Measurements from ENCODE around the gene PACSIN1. TPM values are rescaled to one million over a fixed set of nuclear protein-coding genes. Genes with fewer than 3 reads are reported as not detected.

PACSIN1 gene
- total and polyA plus RNA-seq, 2 of the 4 experiments (the other 2 are of a cell fraction), result 0.02 TPM; not detected in 1

DNA sequence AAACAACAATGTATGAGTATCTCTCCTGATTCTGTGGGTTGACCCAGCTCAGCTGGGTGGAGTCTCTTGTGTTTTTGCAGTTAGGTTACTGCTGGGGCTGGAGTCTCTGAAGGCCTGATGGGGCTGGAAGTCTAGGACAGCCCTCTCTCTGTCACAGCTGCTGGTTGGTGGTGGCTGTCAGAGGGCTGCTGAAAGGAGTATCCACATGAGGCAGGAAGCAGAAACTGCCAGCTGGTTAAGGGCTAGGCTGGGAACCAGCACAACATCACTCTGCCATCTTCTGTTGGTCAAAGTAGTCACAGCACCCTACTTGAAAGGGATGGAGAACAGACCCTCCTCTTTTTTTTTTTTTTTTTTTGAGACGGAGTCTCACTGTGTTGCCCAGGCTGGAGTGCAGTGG, 10.0 kb upstream of the PACSIN1 start:
- H3K9me1 ChIP-seq (ENCODE audit: insufficient read depth, low read length), result no peaks in the 10 kb centered on the region
- no peak overlapping the region for H2AK9ac ChIP-seq (replicated peaks; ENCODE audit: low read depth, low read length, poor library complexity)
- no peak overlapping the region for H2AFZ ChIP-seq (replicated peaks; ENCODE audit: low read length, poor library complexity)
- intact Hi-C loops (cut with micrococcal nuclease), result no loop called here
- H4K5ac ChIP-seq (ENCODE audit: low read depth, low read length), result no peak overlapping the region
- H2BK120ac ChIP-seq (ENCODE audit: low read depth, low read length), result no peak overlapping the region
- H3K36me3 ChIP-seq (ENCODE audit: control insufficient read depth, insufficient read depth, low read length), result no peaks in the 10 kb centered on the region
- in situ Hi-C loops (cut with MboI; ENCODE audit: low sequenced_read_pairs), result no loop called here
- no peak overlapping the region for H3K4me2 ChIP-seq (ENCODE audit: low read depth, low read length)
- no peak overlapping the region for H4K91ac ChIP-seq (ENCODE audit: insufficient read depth, low read depth, low read length)
- no peak overlapping the region for H2AK5ac ChIP-seq (ENCODE audit: low read depth, low read length)
- TF ChIP-seq, protein P1, sequence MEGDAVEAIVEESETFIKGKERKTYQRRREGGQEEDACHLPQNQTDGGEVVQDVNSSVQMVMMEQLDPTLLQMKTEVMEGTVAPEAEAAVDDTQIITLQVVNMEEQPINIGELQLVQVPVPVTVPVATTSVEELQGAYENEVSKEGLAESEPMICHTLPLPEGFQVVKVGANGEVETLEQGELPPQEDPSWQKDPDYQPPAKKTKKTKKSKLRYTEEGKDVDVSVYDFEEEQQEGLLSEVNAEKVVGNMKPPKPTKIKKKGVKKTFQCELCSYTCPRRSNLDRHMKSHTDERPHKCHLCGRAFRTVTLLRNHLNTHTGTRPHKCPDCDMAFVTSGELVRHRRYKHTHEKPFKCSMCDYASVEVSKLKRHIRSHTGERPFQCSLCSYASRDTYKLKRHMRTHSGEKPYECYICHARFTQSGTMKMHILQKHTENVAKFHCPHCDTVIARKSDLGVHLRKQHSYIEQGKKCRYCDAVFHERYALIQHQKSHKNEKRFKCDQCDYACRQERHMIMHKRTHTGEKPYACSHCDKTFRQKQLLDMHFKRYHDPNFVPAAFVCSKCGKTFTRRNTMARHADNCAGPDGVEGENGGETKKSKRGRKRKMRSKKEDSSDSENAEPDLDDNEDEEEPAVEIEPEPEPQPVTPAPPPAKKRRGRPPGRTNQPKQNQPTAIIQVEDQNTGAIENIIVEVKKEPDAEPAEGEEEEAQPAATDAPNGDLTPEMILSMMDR (conservative IDR thresholded peaks at IDR 0.05; ENCODE audit: low read depth, low read length), result no peak
- TF ChIP-seq POLR2A (IDR thresholded peaks at IDR 0.05; ENCODE audit: low read depth, low read length) (no peak), BHLHE40 (IDR thresholded peaks at IDR 0.05; ENCODE audit: low read depth, low read length) (no peak), NFE2L2 (IDR thresholded peaks at IDR 0.05; ENCODE audit: low read depth, low read length) (no peak), SMC3 (IDR thresholded peaks at IDR 0.05; ENCODE audit: low read depth, low read length) (no peak), FOS (IDR thresholded peaks at IDR 0.05; ENCODE audit: low read depth, low read length) (no peak), CHD1 (IDR thresholded peaks at IDR 0.05; ENCODE audit: low read depth, low read length) (no peak), MAFK (IDR thresholded peaks at IDR 0.05; ENCODE audit: low read depth, low read length) (no peak), RCOR1 (IDR thresholded peaks at IDR 0.05; ENCODE audit: insufficient replicate concordance, low read length) (no peak), RAD21 (IDR thresholded peaks at IDR 0.05; ENCODE audit: low read length) (no peak), MAZ (IDR thresholded peaks at IDR 0.05; ENCODE audit: borderline replicate concordance, low read depth, low read length) (no peak), RFX5 (IDR thresholded peaks at IDR 0.05; ENCODE audit: low read depth, low read length) (no peak), CEBPB (IDR thresholded peaks at IDR 0.05; ENCODE audit: low read depth, low read length) (no peak)
- TF ChIP-seq, protein P2, sequence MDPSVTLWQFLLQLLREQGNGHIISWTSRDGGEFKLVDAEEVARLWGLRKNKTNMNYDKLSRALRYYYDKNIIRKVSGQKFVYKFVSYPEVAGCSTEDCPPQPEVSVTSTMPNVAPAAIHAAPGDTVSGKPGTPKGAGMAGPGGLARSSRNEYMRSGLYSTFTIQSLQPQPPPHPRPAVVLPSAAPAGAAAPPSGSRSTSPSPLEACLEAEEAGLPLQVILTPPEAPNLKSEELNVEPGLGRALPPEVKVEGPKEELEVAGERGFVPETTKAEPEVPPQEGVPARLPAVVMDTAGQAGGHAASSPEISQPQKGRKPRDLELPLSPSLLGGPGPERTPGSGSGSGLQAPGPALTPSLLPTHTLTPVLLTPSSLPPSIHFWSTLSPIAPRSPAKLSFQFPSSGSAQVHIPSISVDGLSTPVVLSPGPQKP (IDR thresholded peaks at IDR 0.05; ENCODE audit: borderline replicate concordance, low read depth, low read length), result no peak
- WGBS, 2 experiments (ENCODE audit: extremely low coverage in 2 of 2, insufficient read length in 1 of 2), result no CpG with 5 or more reads among the region's 1 CpG
- BruUV-seq (replicated peaks), result no TSS peak
- peaks cover 9% of the 10 kb centered on the region for H3K27me3 ChIP-seq (ENCODE audit: control insufficient read depth, insufficient read depth, low read length)
- no peak overlapping the region for H2BK5ac ChIP-seq (ENCODE audit: low read depth, low read length, poor library complexity, severe bottlenecking)
- H3K18ac ChIP-seq (ENCODE audit: low read depth, low read length), result no peak overlapping the region
- no peak overlapping the region for H3K4ac ChIP-seq (ENCODE audit: low read depth, low read length)
- no peak overlapping the region for H3K9ac ChIP-seq (ENCODE audit: low read depth, low read length)
- ATAC-seq (ENCODE audit: low read depth), result no peak
- no peak overlapping the region for H3K4me3 ChIP-seq (ENCODE audit: insufficient read depth, low read depth, low read length)
- CTCF ChIA-PET, result interaction anchor here (1.1 kb wide), 1 partner anchor 153 kb away, joined by 3 read pairs; no protein-coding TSS in a partner anchor
- H3K23ac ChIP-seq (ENCODE audit: low read depth, low read length), result no peak overlapping the region
- no peak overlapping the region for H3K56ac ChIP-seq (ENCODE audit: extremely low read depth, insufficient read depth, low read length)
- H3K4me1 ChIP-seq (ENCODE audit: control insufficient read depth, insufficient read depth, low read length), result no peaks in the 10 kb centered on the region
- no peak overlapping the region for H3K27ac ChIP-seq (ENCODE audit: insufficient read depth, low read length)
- H4K20me1 ChIP-seq (ENCODE audit: insufficient read depth, low read length), result no peaks in the 10 kb centered on the region
- no peaks in the 10 kb centered on the region for H3K79me1 ChIP-seq (ENCODE audit: low read depth in 1 of 2, low read length in 2 of 2)
- no peak overlapping the region for H4K8ac ChIP-seq (ENCODE audit: low read depth in 2 of 2, low read length in 2 of 2)
- peaks cover 8% of the 10 kb centered on the region for H3K9me3 ChIP-seq (ENCODE audit: control insufficient read depth, insufficient read depth, low read length)
- DNase-seq, result no peak
- H3K14ac ChIP-seq (replicated peaks; ENCODE audit: low read depth, low read length), result no peak overlapping the region
- POLR2A ChIA-PET (ENCODE audit: unreplicated experiment), result no interaction called here
- no peak overlapping the region for H2BK15ac ChIP-seq (ENCODE audit: low read depth, low read length)
- H2BK20ac ChIP-seq (ENCODE audit: low read depth, low read length), result no peak overlapping the region
- dilution Hi-C loops (cut with HindIII; ENCODE audit: low sequenced_read_pairs, unreplicated experiment), result no loop called here
